NCI-H1048 (cell line): ENCODE data around the gene TAL2.

ENCODE experiments used
- DNase-seq: peaks from one replicate; lab custom pipeline; 2025; lab: John Stamatoyannopoulos, UW

Gene TAL2

DNA sequence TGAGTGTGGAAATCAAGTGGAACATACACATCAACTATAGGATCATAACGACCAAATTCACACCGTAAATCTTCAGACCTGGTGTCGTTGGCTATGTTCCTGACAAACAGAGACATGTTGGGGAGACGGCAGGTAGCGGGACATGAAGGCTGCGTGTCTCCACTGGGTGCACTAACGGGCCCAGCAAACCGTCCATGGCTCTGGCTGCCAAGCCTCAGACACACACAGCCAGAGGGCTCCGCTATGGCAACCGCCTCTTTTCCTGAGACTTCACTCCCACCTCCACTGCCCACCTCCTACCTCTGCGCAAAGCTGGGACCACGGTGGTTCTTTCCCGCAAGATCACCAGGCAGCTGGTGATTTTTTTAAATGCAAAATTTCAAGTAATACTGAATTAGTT lies 48.4 kb downstream of the TAL2 start:
- DNase-seq: no peak

DNA sequence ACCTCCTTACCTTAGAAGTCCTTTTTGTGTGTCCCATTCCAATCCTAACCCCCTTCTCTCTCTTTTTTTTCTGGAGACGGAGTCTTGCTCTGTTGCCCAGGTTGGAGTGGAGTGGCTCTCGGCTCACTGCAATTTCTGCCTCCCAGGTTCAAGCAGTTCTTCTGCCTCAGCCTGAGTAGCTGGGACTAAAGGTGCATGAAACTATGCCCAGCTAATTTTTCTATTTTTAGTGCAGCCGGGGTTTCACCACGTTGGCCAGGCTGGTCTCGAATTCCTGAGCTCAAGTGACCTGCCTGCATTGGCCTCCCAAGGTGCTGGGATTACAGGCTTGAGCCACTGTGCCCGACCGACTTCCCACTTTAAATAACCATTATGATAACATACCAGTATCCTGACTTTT lies 49.6 kb downstream of the TAL2 start:
- DNase-seq: no peak

DNA sequence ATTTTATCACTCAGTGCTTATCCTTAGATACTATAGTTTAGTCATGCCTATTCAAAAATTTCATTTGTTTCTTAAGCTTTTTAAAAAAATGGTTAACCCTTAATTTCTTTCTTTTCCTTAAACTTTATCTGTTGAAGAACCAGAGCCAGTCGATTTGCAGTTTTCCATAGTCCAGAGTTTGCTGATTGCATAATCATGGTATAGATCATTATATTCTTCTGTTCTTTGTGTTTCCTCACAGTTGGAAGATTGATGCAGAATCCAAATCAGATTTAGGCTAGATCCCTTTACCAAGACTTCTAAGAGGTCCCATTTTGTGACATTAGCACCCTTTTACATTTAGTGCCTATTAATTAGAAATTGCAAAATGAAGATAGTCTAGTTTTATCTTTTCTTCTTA lies 50.0 kb downstream of the TAL2 start:
- no peak for DNase-seq
